ENCODE measurements around the gene CAPN15.

GRCh38 chr16:515939-516226 lies 11.6 kb upstream of the CAPN15 start:
- TF ChIP-seq CTCF (IDR thresholded peaks at IDR 0.05) (no peak), POLR2AphosphoS5 (IDR thresholded peaks at IDR 0.05; ENCODE audit: low read depth, low read length) (no peak), RFX5 (IDR thresholded peaks at IDR 0.05; ENCODE audit: low read length) (no peak), TEAD4 (IDR thresholded peaks at IDR 0.05; ENCODE audit: borderline replicate concordance, insufficient read depth) (no peak), EP300 (IDR thresholded peaks at IDR 0.05; ENCODE audit: borderline replicate concordance in 1 of 2, low read depth in 1 of 2, low read length in 1 of 2) (no peak), SMC3 (IDR thresholded peaks at IDR 0.05; ENCODE audit: low read depth, low read length) (no peak), USF2 (IDR thresholded peaks at IDR 0.05; ENCODE audit: borderline replicate concordance, low read depth, low read length) (no peak), EZH2phosphoT487 (IDR thresholded peaks at IDR 0.05; ENCODE audit: borderline replicate concordance, low read depth) (no peak), NRF1 (IDR thresholded peaks at IDR 0.05; ENCODE audit: low read depth, low read length) (no peak), RCOR1 (IDR thresholded peaks at IDR 0.05; ENCODE audit: low read length) (no peak), PBX3 (IDR thresholded peaks at IDR 0.05) (no peak)

Data from SK-N-SH (cell line).